Peyer's patch (tissue), 4 donors: ENCODE data around the gene CCDC187. TPM values are rescaled to one million over a fixed set of nuclear protein-coding genes. Genes with fewer than 3 reads are reported as not detected.
"Not testable (repeated sequence)": the region's sequence is repeated elsewhere in the genome, so short reads cannot be mapped to it uniquely, and the experiment has no call there.

ENCODE experiments used
- DNase-seq, 3 donors: peaks; one replicate each; pipeline ENCODE4 v3.0.0-alpha.2; 2017 to 2019
- H3K27ac ChIP-seq, 4 donors: fragments of 200-600 bp; sonication (generic); one replicate each; pipeline ENCODE4 v1.5.1; 2016 to 2019
- H3K27me3 ChIP-seq, 2 donors: fragments of 200-600 bp; sonication (generic); one replicate each; pipeline ENCODE4 v1.5.1; 2019
- H3K36me3 ChIP-seq, 3 donors: fragments of 200-600 bp; sonication (generic); one replicate each; pipeline ENCODE4 v1.5.1; 2016 to 2019
- H3K4me1 ChIP-seq, 4 donors: fragments of 200-600 bp; sonication (generic); one replicate each; pipeline ENCODE4 v1.5.1; 2016 to 2019
- H3K4me3 ChIP-seq, 4 donors: fragments of 200-600 bp; sonication (generic); 1 replicate in 3 of 4; 2 replicates in 1 of 4; pipeline ENCODE4 v1.5.1; 2016 to 2019; ENCODE audit warnings: mild to moderate bottlenecking in 1 of 4
- H3K9me3 ChIP-seq, 4 donors: fragments of 200-600 bp; sonication (generic); one replicate each; pipeline ENCODE4 v1.5.1; 2016 to 2019; ENCODE audit warnings: mild to moderate bottlenecking in 1 of 4
- POLR2A ChIP-seq, 2 donors: fragments of 450-650 bp; IDR thresholded peaks; one replicate each; pipeline ENCODE4 v1.5.1; 2017; ENCODE audit warnings: antibody characterized with exemption in 2 of 2, mild to moderate bottlenecking in 2 of 2, moderate library complexity in 2 of 2
- total RNA-seq, 4 donors: library from RNA; depleted of rRNA; stranded (reverse); fragments of >200 nt; gene quantifications; one replicate each; pipeline ENCODE4 v1.1.0, GENCODE V29; 2016
- TF ChIP-seq, protein P1 (sequence below), 6 experiments: fragments of 450-650 bp in 4 of 6; fragments of 200-600 bp in 2 of 6; sonication (generic) in 1 of 6; IDR thresholded peaks; one replicate each; pipeline ENCODE4 v1.5.1; 2017 to 2019; ENCODE audit warnings: antibody characterized with exemption in 6 of 6, mild to moderate bottlenecking in 3 of 6, moderate library complexity in 1 of 6

The CCDC187 gene
- total RNA-seq, 4 donors from 2014 or later, result 0.35 to 1.0 (median 0.67) TPM; not detected in 1

DNA sequence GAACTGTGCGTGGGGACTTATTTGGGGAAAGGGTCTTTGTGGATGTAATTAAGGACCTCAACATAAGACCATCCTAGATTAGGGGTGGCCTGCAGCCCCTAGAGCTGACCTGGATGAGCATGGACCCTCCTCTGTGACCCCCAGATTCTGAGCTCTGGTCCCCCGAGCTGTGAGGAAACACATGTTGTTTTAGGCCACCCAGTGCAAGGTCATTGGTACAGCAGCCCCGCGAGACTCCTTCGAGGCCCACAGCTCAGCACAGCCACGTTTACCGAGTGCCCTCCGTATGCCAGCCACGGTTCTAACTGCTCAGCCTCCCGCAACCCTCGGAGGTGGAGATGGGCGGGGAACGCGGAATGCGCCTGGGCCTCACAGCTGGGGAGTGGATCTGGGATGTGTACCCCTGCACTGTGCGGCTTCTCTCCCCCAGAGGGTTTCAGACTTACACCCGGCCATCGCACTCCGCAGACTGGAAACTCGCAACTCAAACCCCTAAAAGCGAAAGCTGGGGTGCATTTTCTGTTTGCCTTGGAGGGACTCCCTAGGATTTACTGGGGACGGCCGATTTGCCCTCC, 18.9 kb upstream of the CCDC187 start:
- Histone ChIP-seq H3K27me3 (no peaks in the 10 kb centered on the region), H3K4me1 (peaks cover 0 to 14% (median 5%) of the 10 kb centered on the region in 4 donors), H3K4me3 (no peak overlapping the region), H3K36me3 (no peaks in the 10 kb centered on the region), H3K9me3 (no peaks in the 10 kb centered on the region), H3K27ac (no peak overlapping the region)
- no peak for DNase-seq
- TF ChIP-seq POLR2A (IDR thresholded peaks at IDR 0.05), result no peak
- TF ChIP-seq, protein P1, sequence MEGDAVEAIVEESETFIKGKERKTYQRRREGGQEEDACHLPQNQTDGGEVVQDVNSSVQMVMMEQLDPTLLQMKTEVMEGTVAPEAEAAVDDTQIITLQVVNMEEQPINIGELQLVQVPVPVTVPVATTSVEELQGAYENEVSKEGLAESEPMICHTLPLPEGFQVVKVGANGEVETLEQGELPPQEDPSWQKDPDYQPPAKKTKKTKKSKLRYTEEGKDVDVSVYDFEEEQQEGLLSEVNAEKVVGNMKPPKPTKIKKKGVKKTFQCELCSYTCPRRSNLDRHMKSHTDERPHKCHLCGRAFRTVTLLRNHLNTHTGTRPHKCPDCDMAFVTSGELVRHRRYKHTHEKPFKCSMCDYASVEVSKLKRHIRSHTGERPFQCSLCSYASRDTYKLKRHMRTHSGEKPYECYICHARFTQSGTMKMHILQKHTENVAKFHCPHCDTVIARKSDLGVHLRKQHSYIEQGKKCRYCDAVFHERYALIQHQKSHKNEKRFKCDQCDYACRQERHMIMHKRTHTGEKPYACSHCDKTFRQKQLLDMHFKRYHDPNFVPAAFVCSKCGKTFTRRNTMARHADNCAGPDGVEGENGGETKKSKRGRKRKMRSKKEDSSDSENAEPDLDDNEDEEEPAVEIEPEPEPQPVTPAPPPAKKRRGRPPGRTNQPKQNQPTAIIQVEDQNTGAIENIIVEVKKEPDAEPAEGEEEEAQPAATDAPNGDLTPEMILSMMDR (IDR thresholded peaks at IDR 0.05), result no peak

DNA sequence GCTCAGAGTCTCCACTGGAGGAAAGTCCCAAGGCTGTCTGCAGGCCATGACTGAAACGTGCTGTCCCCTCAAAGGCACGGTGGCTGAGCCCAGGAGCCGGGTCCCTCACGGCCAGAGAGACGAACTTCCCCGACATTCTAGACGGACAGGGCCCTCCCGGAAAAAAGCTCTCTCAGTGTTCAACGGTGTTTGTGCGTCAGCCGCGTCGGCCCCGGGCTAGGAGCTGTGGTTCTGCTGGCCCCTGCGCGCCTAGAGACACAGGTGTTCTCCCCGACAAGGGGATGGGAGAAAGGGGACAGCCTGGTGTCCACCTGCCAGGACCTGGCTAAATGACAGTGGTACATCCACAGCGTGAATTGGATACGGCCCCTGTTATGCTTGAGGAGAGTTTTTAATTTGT, 17.7 kb upstream of the CCDC187 start:
- Histone ChIP-seq H3K9me3 (no peaks in the 10 kb centered on the region), H3K27ac (no peak overlapping the region), H3K4me1 (peaks cover 0 to 8% (median 1%) of the 10 kb centered on the region in 4 donors), H3K4me3 (no peak overlapping the region), H3K36me3 (no peaks in the 10 kb centered on the region), H3K27me3 (no peaks in the 10 kb centered on the region)
- no peak for TF ChIP-seq POLR2A (IDR thresholded peaks at IDR 0.05)
- TF ChIP-seq, protein P1 (IDR thresholded peaks at IDR 0.05), result no peak
- DNase-seq, result no peak

DNA sequence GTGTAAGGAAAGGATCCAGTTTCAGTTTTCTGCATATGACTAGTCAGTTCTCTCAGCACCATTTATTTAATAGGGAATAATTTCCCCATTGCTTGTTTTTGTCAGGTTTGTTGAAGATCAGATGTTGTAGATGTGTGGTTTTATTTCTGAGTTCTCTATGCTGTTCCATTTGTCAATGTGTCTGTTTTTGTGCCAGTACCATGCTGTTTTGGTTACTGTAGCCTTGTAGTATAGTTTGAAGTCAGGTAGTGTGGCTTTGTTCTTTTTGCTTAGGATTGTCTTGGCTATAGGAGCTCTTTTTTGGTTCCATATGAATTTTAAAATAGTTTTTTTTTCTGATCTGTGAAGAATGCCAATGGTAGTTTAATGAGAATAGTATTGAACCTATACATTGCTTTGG, 17.1 kb upstream of the CCDC187 start:
- H3K4me1 ChIP-seq, H3K27me3 ChIP-seq, H3K36me3 ChIP-seq, H3K27ac ChIP-seq, H3K9me3 ChIP-seq, DNase-seq, H3K4me3 ChIP-seq: not testable (repeated sequence)

DNA sequence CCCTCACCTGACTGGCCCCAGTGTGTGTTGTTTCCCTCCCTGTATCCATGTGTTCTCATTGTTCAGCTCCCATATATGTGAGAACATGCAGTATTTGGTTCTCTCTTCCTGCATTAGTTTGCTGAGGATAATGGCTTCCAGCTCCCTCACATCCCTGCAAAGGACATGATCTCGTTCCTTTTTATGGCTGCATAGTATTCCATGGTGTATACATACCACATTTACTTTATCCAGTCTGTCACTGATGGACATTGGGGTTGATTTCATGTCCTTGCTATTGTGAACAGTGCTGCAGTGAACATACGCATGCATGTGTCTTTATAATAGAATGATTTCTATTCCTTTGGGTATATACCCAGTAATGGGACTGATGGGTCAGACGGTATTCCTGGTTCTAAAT, 16.1 kb upstream of the CCDC187 start:
- not testable (repeated sequence) for H3K36me3 ChIP-seq, DNase-seq, H3K4me1 ChIP-seq, H3K4me3 ChIP-seq, H3K9me3 ChIP-seq, H3K27ac ChIP-seq, H3K27me3 ChIP-seq

DNA sequence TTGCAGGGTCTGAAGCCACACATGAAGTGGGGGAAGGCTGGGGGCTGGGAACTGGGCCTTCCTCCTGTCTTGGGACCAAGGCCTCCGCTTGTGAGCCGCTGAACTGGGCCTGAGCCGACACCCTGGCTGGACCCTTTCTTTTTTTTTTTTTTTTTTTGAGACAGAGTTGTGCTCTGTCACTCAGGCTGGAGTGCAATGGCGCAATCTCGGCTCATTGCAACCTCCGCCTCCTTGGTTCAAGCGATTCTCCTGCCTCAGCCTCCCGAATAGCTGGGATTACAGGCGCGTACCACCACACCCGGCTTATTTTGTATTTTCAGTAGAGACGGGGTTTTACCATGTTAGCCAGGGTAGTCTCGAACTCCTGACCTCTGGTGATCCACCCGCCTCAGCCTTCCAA, 15.3 kb upstream of the CCDC187 start:
- not testable (repeated sequence) for H3K27me3 ChIP-seq, H3K4me1 ChIP-seq, H3K4me3 ChIP-seq, DNase-seq, H3K27ac ChIP-seq, H3K36me3 ChIP-seq
- peaks cover 0 to 13% (median 1%) of the 10 kb centered on the region in 4 donors for H3K9me3 ChIP-seq

DNA sequence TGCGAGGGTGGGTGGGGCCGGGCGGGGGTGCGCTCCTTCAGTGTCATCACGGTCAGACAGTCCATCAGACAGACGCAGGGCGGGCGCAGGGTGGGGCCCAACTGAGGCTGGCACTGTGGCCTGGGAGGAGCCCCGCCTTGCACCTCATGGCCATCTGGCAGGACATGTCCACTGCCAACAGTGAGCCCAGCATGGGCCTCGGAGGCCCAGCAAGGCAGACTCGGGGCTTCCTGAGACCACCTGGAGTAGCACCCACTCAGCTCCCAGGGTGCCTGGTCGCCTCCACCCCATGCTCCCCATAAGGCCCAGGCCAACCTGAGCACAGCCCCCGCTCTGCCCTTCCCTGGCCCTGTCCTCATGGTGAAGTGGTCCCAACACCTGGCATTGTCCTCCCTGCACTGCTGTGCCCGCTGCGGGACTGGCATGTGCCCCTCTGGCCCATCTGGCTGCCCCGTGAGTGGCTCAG, 14.9 kb upstream of the CCDC187 start:
- no peak overlapping the region for H3K4me3 ChIP-seq
- DNase-seq, result no peak
- no peaks in the 10 kb centered on the region for H3K4me1 ChIP-seq
- H3K27ac ChIP-seq, result no peak overlapping the region
- H3K36me3 ChIP-seq, result no peaks in the 10 kb centered on the region
- H3K27me3 ChIP-seq, result no peaks in the 10 kb centered on the region
- peaks cover 0 to 13% (median 1%) of the 10 kb centered on the region in 4 donors for H3K9me3 ChIP-seq
- TF ChIP-seq POLR2A (IDR thresholded peaks at IDR 0.05), result no peak
- TF ChIP-seq, protein P1 (IDR thresholded peaks at IDR 0.05), result no peak

DNA sequence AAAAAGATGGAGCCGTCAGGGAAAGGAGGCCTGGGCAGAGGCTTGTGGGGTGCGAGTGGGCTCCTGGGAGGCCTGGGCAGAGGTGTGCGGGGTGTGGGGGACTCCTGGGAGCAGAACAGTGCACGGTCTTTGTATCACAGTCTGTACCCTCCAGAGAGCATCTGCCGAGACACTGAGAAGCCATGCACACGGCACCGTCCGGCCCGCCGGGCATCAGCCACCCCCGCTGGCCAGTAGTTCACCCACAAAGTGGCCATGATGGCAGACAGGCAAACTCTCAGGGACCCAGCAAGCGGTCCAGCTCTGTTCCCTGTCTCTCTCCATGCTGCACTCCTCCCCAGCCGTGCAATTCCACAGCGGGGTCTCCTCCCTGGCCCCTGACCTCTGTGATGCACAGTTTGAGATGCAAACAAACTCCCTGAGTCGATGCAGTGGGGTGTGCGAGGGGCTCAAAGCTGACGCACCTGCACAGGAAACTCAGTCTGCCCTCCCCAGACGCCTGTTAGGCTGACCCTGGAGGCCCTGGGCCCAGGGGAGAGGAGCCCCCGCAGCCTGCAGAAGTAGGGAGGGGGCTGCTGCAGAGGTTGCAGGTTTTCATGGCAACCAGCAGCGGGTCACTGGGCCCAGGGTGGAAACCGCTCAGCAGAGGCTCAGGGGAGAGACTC, 14.3 kb upstream of the CCDC187 start:
- no peaks in the 10 kb centered on the region for H3K4me1 ChIP-seq
- H3K36me3 ChIP-seq, result no peaks in the 10 kb centered on the region
- peaks cover 0 to 13% (median 1%) of the 10 kb centered on the region in 4 donors for H3K9me3 ChIP-seq
- TF ChIP-seq POLR2A (IDR thresholded peaks at IDR 0.05), result no peak
- TF ChIP-seq, protein P1 (IDR thresholded peaks at IDR 0.05), result no peak
- DNase-seq, result no peak
- H3K4me3 ChIP-seq, result no peak overlapping the region
- no peak overlapping the region for H3K27ac ChIP-seq
- no peaks in the 10 kb centered on the region for H3K27me3 ChIP-seq
